ENCODE data around the gene N4BP2L2.
A peak's percentile ranks its signal among the peaks of the same experiment; 100 is the strongest.

N4BP2L2 gene

GRCh38 chr13:32432856-32433255, 105.7 kb downstream of the N4BP2L2 start:
- ATAC-seq (replicated peaks) (no peak), DNase-seq (no peak)
- no peak overlapping the region for H3K27ac Mint-ChIP-seq
- peaks cover 2 to 13% of the 10 kb centered on the region in 2 donors for H3K36me3 Mint-ChIP-seq
- peaks cover 12 to 14% of the 10 kb centered on the region in 2 donors for H3K4me1 Mint-ChIP-seq
- no peak overlapping the region for H3K4me3 Mint-ChIP-seq
- H3K9me3 Mint-ChIP-seq = no peaks in the 10 kb centered on the region
- H3K27me3 Mint-ChIP-seq = no peaks in the 10 kb centered on the region

- no peak overlapping the region for H3K27ac Mint-ChIP-seq
- no peaks in the 10 kb centered on the region for H3K9me3 Mint-ChIP-seq
- no peak for DNase-seq
- H3K36me3 Mint-ChIP-seq = peaks cover 6 to 20% of the 10 kb centered on the region in 2 donors
- peaks cover 16 to 18% of the 10 kb centered on the region in 2 donors for H3K4me1 Mint-ChIP-seq
- ATAC-seq (replicated peaks) = no peak
- no peaks in the 10 kb centered on the region for H3K27me3 Mint-ChIP-seq
- no peak overlapping the region for H3K4me3 Mint-ChIP-seq
These were observed 107.2 kb downstream of the N4BP2L2 start for GRCh38 chr13:32431361-32431760.

GRCh38 chr13:32430018-32430747, 108.4 kb downstream of the N4BP2L2 start:
- Mint-ChIP-seq H3K36me3 (peaks cover 12 to 24% of the 10 kb centered on the region in 2 donors), H3K4me3 (peak overlapping the region in 1 of 2 donors; percentile 52), H3K9me3 (no peaks in the 10 kb centered on the region), H3K4me1 (peaks cover 26 to 28% of the 10 kb centered on the region in 2 donors), H3K27me3 (no peaks in the 10 kb centered on the region), H3K27ac (peak overlapping the region; percentile 89)
- DNase-seq (no peak), ATAC-seq (replicated peaks) (no peak)

DNA sequence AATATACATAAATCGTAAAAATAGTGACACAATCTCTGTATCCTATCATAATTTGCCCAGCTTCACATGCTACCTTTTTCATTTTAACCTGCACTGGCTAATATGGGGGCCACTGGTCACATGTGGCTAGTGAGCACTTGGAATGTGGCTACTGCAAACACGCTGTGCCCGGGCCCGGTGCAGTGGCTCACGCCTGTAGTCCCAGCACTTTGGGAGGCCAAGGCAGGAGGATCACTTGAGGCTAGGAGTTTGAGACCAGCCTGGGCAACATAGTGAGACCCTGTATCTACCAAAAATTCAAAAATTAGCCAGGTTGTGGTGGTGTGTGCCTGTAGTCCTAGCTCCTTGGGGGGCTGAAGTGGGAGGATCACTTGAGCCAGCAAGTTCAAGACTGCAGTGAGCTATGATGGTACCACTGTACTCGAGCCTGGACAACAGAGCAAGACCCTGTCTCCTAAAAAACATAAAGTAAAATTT, 109.1 kb downstream of the N4BP2L2 start:
- Mint-ChIP-seq H3K36me3 (peaks cover 13 to 25% of the 10 kb centered on the region in 2 donors), H3K4me3 (no peak overlapping the region), H3K4me1 (peaks cover 28 to 31% of the 10 kb centered on the region in 2 donors), H3K27me3 (no peaks in the 10 kb centered on the region), H3K27ac (peak overlapping the region; percentile 100), H3K9me3 (no peaks in the 10 kb centered on the region)
- DNase-seq (no peak), ATAC-seq (replicated peaks) (no peak)

- DNase-seq = peak; percentile 49
- Mint-ChIP-seq H3K36me3 (peaks cover 17 to 32% of the 10 kb centered on the region in 2 donors), H3K4me1 (peaks cover 33 to 37% of the 10 kb centered on the region in 2 donors), H3K9me3 (no peaks in the 10 kb centered on the region), H3K27me3 (no peaks in the 10 kb centered on the region), H3K4me3 (peak overlapping the region; percentile 91 to 100), H3K27ac (peak overlapping the region; percentile 100)
- peak; percentile 47 to 56 for ATAC-seq (replicated peaks)
These were observed 109.8 kb downstream of the N4BP2L2 start for GRCh38 chr13:32428581-32429432.

DNA sequence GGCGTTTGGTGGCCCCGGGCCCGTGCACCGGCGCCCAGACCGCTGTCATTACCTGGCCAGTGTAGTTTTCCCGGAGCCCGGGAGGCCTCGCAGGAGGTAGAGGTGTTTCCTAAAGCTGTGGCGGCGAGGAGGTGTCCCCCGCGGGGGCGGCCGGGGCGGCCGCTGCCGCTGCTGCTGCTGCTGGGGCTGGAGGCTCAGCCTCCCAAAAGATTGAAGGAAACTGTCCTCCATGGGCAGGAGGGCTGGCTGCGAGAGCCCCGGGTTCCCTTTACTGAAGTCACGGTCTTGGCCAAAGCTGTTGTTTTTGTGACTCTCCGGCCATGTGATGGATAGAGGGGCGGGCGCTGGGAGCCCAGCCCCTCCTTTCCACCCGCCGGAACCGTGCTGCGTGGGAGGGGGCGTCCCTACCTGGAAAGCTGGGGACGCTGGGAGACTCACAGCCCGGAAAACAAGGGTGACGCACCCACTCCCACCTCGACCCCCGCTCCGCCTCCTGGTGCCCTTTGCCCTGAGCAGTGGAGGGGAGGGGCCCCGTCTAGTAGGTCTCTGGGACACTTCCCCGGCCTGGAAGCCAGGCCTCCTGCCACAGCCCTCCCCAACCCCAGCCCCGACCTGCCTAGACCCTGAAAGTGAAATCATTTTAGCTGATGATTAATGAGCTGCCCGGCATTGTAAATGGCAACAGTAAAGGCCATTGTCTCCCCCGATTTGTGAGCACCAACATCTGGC, 110.6 kb downstream of the N4BP2L2 start, which contains the start of gene N4BP2L1:
Gene N4BP2L1 (minus strand): TSS at position 279 of the 729 bp plus-strand sequence. CDS start 48 bp downstream, at position 231.
- no peaks in the 10 kb centered on the region for H3K27me3 Mint-ChIP-seq
- peak within 1 kb of the TSS; percentile 100 for H3K27ac Mint-ChIP-seq
- DNase-seq (peak; percentile 93), ATAC-seq (replicated peaks) (peak; percentile 83 to 84)
- H3K36me3 Mint-ChIP-seq = peaks cover 19 to 38% of the 10 kb centered on the region in 2 donors
- no peaks in the 10 kb centered on the region for H3K9me3 Mint-ChIP-seq
- H3K4me3 Mint-ChIP-seq = peak within 1 kb of the TSS; percentile 99 to 100
- peaks cover 36 to 45% of the 10 kb centered on the region in 2 donors for H3K4me1 Mint-ChIP-seq

GRCh38 chr13:32426990-32427851, 111.4 kb downstream of the N4BP2L2 start:
- Mint-ChIP-seq H3K27me3 (no peaks in the 10 kb centered on the region), H3K9me3 (no peaks in the 10 kb centered on the region), H3K27ac (peak overlapping the region; percentile 100), H3K4me1 (peaks cover 41 to 52% of the 10 kb centered on the region in 2 donors), H3K36me3 (peaks cover 22 to 40% of the 10 kb centered on the region in 2 donors), H3K4me3 (peak overlapping the region; percentile 99 to 100)
- ATAC-seq (replicated peaks) (peak; percentile 23 to 29), DNase-seq (peak; percentile 58)

DNA sequence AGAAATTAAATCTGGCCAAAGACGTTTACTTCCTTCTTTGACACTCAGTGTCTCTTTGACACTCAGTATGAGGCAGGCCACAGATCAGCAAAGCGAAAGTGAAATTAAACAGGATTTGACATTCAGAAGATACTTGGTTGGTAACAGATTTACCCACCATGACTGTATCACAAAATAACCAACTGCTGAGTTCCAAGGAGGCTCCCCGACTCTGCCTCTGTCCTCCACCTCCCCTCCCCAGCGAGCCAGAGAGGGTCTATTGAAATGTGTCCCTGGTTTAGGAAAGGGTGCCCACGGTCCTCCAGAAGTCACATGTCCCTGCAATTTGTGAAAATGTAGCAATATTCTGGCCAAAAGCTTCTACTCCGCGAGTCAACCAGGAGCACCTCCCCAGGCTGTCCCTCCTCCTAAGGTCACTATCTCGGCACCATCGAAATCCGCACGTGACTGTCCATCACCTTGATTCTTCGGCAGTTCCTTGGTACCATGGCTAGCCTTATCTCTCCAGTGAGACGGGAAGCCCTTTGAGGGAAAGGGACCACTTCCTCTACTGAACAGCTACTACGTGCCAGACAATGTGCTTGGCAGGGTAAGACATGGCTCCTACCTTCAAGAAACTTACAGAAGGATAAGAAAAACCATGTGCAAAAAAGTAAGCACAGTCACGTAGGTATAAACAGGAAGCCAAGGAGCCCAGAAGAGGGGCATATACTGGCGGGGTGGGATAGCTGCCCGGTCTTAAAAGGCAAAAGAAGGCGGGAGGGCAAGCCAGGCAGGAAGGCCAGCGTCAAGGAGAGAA, 112.2 kb downstream of the N4BP2L2 start:
- H3K4me3 Mint-ChIP-seq = peak overlapping the region; percentile 99 to 100
- DNase-seq (peak; percentile 36), ATAC-seq (replicated peaks) (peak; percentile 38)
- no peaks in the 10 kb centered on the region for H3K27me3 Mint-ChIP-seq
- H3K4me1 Mint-ChIP-seq = peaks cover 41 to 52% of the 10 kb centered on the region in 2 donors
- peaks cover 22 to 45% of the 10 kb centered on the region in 2 donors for H3K36me3 Mint-ChIP-seq
- H3K9me3 Mint-ChIP-seq = no peaks in the 10 kb centered on the region
- H3K27ac Mint-ChIP-seq = peak overlapping the region; percentile 100

DNA sequence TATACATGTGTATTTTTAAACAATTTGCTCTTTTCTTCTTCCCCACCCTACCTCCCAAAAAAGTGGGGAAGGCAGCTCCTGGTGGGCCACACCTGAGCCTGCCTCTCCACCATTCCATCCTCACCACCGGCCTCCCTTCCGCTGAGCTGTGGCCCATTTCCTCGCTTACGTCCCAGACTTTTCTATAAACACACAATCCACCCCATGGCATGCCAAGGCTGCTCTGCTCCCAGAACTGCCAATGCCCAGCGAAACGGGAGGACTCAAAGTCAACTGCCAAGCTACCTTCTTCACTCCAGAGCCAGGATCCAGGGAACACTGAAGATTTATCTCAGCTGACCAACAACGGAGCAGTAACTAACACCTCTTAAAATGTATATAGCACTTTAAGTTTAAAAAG, 113.4 kb downstream of the N4BP2L2 start:
- no peak for DNase-seq
- peak overlapping the region; percentile 49 to 71 for H3K4me3 Mint-ChIP-seq
- H3K27me3 Mint-ChIP-seq = no peaks in the 10 kb centered on the region
- no peak for ATAC-seq (replicated peaks)
- peaks cover 0 to under 1% of the 10 kb centered on the region in 2 donors for H3K9me3 Mint-ChIP-seq
- peaks cover 37 to 47% of the 10 kb centered on the region in 2 donors for H3K4me1 Mint-ChIP-seq
- peaks cover 25 to 48% of the 10 kb centered on the region in 2 donors for H3K36me3 Mint-ChIP-seq
- peak overlapping the region; percentile 93 for H3K27ac Mint-ChIP-seq

DNA sequence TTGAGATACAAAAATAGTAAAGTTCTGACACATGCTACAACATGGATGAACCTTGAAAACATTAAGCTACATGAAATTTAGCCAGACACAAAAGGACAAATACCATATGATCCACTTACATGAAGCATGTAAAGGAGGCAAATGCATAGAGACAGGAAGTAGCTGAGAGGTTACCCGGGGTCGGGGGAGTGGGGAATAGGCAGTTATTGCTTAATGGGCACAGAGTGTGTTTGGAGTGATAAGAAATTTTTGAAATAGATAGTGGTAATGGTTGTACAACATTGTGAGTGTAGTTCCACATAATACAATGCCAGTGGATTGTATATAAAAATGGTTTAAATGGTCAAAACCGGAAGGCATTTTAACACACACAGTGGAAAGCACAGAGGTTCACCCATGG, 115.0 kb downstream of the N4BP2L2 start:
- Mint-ChIP-seq H3K4me3 (peak overlapping the region in 1 of 2 donors; percentile 22), H3K4me1 (peaks cover 31 to 41% of the 10 kb centered on the region in 2 donors), H3K27ac (peak overlapping the region; percentile 70), H3K36me3 (peaks cover 36 to 61% of the 10 kb centered on the region in 2 donors), H3K27me3 (no peaks in the 10 kb centered on the region), H3K9me3 (peaks cover 4 to 8% of the 10 kb centered on the region in 2 donors)
- ATAC-seq (replicated peaks) (no peak), DNase-seq (no peak)

DNA sequence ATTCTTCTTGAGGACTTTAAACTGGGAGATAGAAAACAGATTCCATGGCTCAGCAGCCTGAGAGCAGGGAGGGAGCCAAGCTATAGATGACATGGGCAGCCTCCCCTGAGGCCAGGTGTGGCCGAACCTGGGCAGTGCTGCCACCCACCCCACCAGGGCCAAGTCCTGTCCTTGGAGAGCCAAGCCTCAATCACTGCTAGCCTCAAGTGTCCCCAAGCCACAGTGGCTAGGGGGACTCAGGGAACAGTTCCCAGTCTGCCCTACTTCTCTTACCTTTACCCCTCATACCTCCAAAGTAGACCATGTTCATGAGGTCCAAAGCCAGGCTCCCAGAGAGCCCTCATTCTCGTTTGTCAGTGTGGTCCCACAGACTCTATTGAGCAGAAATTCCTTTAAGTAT, 118.7 kb downstream of the N4BP2L2 start:
- peaks cover 41 to 70% of the 10 kb centered on the region in 2 donors for H3K36me3 Mint-ChIP-seq
- H3K27me3 Mint-ChIP-seq = no peaks in the 10 kb centered on the region
- H3K4me3 Mint-ChIP-seq = no peak overlapping the region
- H3K27ac Mint-ChIP-seq = no peak overlapping the region
- DNase-seq (no peak), ATAC-seq (replicated peaks) (no peak)
- peaks cover 18 to 33% of the 10 kb centered on the region in 2 donors for H3K4me1 Mint-ChIP-seq
- H3K9me3 Mint-ChIP-seq = peaks cover 4 to 13% of the 10 kb centered on the region in 2 donors

GRCh38 chr13:32417995-32418394, 120.6 kb downstream of the N4BP2L2 start:
- Mint-ChIP-seq H3K36me3 (peaks cover 35 to 57% of the 10 kb centered on the region in 2 donors), H3K4me1 (peaks cover 9 to 19% of the 10 kb centered on the region in 2 donors), H3K4me3 (no peak overlapping the region), H3K27ac (peak overlapping the region; percentile 37), H3K27me3 (no peaks in the 10 kb centered on the region), H3K9me3 (peaks cover 4 to 13% of the 10 kb centered on the region in 2 donors)
- DNase-seq (no peak), ATAC-seq (replicated peaks) (no peak)

All from stimulated activated naive B cell treated with anti-CD40 and anti-IgM and Interleukin-4, amounts not matched to agents 10 μg/mL and 1 μg/mL and 100 μg/mL, for 72 hours (primary cell).